ENCODE data around the gene P3H2. TPM values are rescaled to one million over a fixed set of nuclear protein-coding genes. Genes with fewer than 3 reads are reported as not detected.

The P3H2 gene
- total and polyA plus RNA-seq, 9 of the 15 experiments (the other 6 are each of a cell fraction or from before 2014, with no cell fraction given) = 0.04 to 0.26 (median 0.22) TPM; not detected in 6

DNA sequence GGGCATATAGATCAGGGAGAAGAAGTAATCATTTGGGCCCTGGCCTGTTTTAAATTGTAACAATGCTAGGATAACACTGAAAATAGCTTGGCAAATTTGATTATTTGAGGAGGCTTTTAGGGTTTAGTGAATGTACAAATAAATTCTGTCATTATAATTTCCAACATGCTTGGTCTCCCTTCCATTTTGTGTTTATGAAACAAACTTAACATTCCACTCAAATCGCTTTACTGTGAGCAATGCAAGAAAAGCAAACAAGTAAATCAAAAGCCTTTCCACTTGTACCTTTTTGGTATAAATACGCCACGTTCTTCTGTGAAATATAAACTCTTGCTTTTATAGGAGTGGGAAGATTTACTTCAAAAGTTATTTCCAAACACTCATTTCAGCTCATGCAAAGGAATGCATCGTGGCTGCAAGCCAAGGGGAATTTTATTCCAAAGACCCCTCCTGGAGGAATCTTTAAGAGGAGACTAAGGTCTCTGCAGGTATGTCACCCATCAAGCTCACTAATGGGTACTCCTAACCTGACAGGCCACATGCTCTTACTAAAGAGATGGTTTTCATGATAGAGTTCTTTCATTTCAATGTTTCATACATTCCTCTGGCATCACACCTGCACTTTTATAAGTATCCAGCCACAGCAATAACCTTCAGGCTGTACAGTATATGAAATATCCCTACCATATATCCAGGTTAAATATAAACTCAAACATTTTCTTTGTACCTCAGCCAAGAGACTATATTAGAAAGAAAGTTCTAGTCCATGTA lies 115.2 kb downstream of the P3H2 start:
- Histone ChIP-seq H3K9ac (ENCODE audit: insufficient read depth in 1 of 2, low read depth in 2 of 2, low read length in 2 of 2) (no peak overlapping the region), H3K27me3 (ENCODE audit: control insufficient read depth in 2 of 2, insufficient read depth in 2 of 2, low read length in 2 of 2) (no peaks in the 10 kb centered on the region), H3K79me2 (ENCODE audit: control insufficient read depth, insufficient read depth, low read length) (no peaks in the 10 kb centered on the region), H3K9me3 (replicated peaks; ENCODE audit: control insufficient read depth, insufficient read depth, low read depth, low read length) (no peaks in the 10 kb centered on the region), H3K4me3 (no peak overlapping the region), H3K4me1 (replicated peaks in 1 of 2; ENCODE audit: control insufficient read depth in 2 of 2, insufficient read depth in 2 of 2, low read length in 2 of 2) (no peaks in the 10 kb centered on the region), H4K20me1 (replicated peaks; ENCODE audit: control insufficient read depth, insufficient read depth, low read length) (no peaks in the 10 kb centered on the region), H2AFZ (ENCODE audit: low read depth, low read length) (no peak overlapping the region), H3K36me3 (ENCODE audit: control insufficient read depth, insufficient read depth, low read length) (no peaks in the 10 kb centered on the region), H3K4me2 (ENCODE audit: insufficient read depth, low read length) (no peak overlapping the region), H3K9me1 (ENCODE audit: control insufficient read depth, insufficient read depth, low read length) (no peaks in the 10 kb centered on the region), H3K27ac (ENCODE audit: extremely low read depth, low read depth, low read length) (no peak overlapping the region)
- no peak for ATAC-seq
- DNase-seq (ENCODE audit: extremely low read depth in 1 of 4, low spot score in 3 of 4) = no peak
- CTCF ChIA-PET (ENCODE audit: low intra/inter-chr PET ratio) = no interaction called here
- intact Hi-C loops (cut with micrococcal nuclease) (no loop called here), in situ Hi-C loops (cut with MboI) (no loop called here)
- FAIRE-seq = no peak
- no TSS peak for BruUV-seq (replicated peaks)
- 2% methylated on average over 4 of the region's 4 CpGs for WGBS (ENCODE audit: insufficient coverage, low coverage, missing lambda C conversion rate)
- POLR2A ChIA-PET = no interaction called here
- TF ChIP-seq ZC3H4 (CRISPR knock-in tag; IDR thresholded peaks at IDR 0.05; ENCODE audit: borderline replicate concordance) (no peak), KLF13 (tag; IDR thresholded peaks at IDR 0.05; ENCODE audit: borderline replicate concordance, low read depth) (no peak), ZNF511 (CRISPR knock-in tag; IDR thresholded peaks at IDR 0.05) (no peak), ASH1L (IDR thresholded peaks at IDR 0.05; ENCODE audit: borderline replicate concordance, low read depth, partially characterized antibody) (no peak), HMBOX1 (IDR thresholded peaks at IDR 0.05) (no peak), NONO (IDR thresholded peaks at IDR 0.05; ENCODE audit: low read depth in 2 of 2, low read length in 1 of 2) (no peak), ZBTB9 (CRISPR knock-in tag; IDR thresholded peaks at IDR 0.05) (no peak)
- TF ChIP-seq, protein P1, sequence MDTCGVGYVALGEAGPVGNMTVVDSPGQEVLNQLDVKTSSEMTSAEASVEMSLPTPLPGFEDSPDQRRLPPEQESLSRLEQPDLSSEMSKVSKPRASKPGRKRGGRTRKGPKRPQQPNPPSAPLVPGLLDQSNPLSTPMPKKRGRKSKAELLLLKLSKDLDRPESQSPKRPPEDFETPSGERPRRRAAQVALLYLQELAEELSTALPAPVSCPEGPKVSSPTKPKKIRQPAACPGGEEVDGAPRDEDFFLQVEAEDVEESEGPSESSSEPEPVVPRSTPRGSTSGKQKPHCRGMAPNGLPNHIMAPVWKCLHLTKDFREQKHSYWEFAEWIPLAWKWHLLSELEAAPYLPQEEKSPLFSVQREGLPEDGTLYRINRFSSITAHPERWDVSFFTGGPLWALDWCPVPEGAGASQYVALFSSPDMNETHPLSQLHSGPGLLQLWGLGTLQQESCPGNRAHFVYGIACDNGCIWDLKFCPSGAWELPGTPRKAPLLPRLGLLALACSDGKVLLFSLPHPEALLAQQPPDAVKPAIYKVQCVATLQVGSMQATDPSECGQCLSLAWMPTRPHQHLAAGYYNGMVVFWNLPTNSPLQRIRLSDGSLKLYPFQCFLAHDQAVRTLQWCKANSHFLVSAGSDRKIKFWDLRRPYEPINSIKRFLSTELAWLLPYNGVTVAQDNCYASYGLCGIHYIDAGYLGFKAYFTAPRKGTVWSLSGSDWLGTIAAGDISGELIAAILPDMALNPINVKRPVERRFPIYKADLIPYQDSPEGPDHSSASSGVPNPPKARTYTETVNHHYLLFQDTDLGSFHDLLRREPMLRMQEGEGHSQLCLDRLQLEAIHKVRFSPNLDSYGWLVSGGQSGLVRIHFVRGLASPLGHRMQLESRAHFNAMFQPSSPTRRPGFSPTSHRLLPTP (IDR thresholded peaks at IDR 0.05; ENCODE audit: borderline replicate concordance, extremely low read depth, insufficient read length) = no peak
- TF ChIP-seq, protein P2, sequence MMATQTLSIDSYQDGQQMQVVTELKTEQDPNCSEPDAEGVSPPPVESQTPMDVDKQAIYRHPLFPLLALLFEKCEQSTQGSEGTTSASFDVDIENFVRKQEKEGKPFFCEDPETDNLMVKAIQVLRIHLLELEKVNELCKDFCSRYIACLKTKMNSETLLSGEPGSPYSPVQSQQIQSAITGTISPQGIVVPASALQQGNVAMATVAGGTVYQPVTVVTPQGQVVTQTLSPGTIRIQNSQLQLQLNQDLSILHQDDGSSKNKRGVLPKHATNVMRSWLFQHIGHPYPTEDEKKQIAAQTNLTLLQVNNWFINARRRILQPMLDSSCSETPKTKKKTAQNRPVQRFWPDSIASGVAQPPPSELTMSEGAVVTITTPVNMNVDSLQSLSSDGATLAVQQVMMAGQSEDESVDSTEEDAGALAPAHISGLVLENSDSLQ (IDR thresholded peaks at IDR 0.05) = no peak
- TF ChIP-seq, protein P3, sequence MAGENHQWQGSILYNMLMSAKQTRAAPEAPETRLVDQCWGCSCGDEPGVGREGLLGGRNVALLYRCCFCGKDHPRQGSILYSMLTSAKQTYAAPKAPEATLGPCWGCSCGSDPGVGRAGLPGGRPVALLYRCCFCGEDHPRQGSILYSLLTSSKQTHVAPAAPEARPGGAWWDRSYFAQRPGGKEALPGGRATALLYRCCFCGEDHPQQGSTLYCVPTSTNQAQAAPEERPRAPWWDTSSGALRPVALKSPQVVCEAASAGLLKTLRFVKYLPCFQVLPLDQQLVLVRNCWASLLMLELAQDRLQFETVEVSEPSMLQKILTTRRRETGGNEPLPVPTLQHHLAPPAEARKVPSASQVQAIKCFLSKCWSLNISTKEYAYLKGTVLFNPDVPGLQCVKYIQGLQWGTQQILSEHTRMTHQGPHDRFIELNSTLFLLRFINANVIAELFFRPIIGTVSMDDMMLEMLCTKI (IDR thresholded peaks at IDR 0.05; ENCODE audit: partially characterized antibody) = no peak
